AG09309 (cell line): ENCODE results near the gene RUNX2.

Experiments
- DNase-seq: peaks from one replicate; pipeline ENCODE4 v3.0.0-alpha.2; 2010; ENCODE audit warnings: low read depth
- H3K4me3 ChIP-seq: 2 replicates; pipeline ENCODE4 v1.5.1; 2011; ENCODE audit warnings: mild to moderate bottlenecking, low read depth, low read length, moderate library complexity; ENCODE audit not compliant: control insufficient read depth
- CTCF ChIP-seq: IDR thresholded peaks from 2 replicates; pipeline ENCODE4 v1.5.1; 2011; ENCODE audit warnings: mild to moderate bottlenecking, low read depth, low read length, inconsistent platforms; ENCODE audit not compliant: insufficient read depth, control insufficient read depth; ENCODE audit errors: missing control alignments

RUNX2 gene

GRCh38 chr6:45685076-45685475, 356.9 kb downstream of the RUNX2 start:
- no peak for DNase-seq
- TF ChIP-seq CTCF = no peak
- H3K4me3 ChIP-seq = no peak overlapping the region

GRCh38 chr6:45686841-45687569, 358.9 kb downstream of the RUNX2 start:
- H3K4me3 ChIP-seq = no peak overlapping the region
- no peak for TF ChIP-seq CTCF
- DNase-seq = no peak

GRCh38 chr6:45687570-45687969, 359.4 kb downstream of the RUNX2 start:
- H3K4me3 ChIP-seq = no peak overlapping the region
- TF ChIP-seq CTCF = no peak
- DNase-seq = no peak

GRCh38 chr6:45688180-45688579, 360.1 kb downstream of the RUNX2 start:
- DNase-seq = no peak
- no peak for TF ChIP-seq CTCF
- no peak overlapping the region for H3K4me3 ChIP-seq

- no peak overlapping the region for H3K4me3 ChIP-seq
- no peak for DNase-seq
- no peak for TF ChIP-seq CTCF
Measured at GRCh38 chr6:45689926-45690615, 361.9 kb downstream of the RUNX2 start.

- no peak for DNase-seq
- no peak for TF ChIP-seq CTCF
- no peak overlapping the region for H3K4me3 ChIP-seq
Measured at GRCh38 chr6:45690846-45691245, 362.7 kb downstream of the RUNX2 start.

- H3K4me3 ChIP-seq = no peak overlapping the region
- DNase-seq = no peak
- no peak for TF ChIP-seq CTCF
Measured at GRCh38 chr6:45691426-45691825, 363.3 kb downstream of the RUNX2 start.
